Upper lobe of right lung (tissue), 1 donor: ENCODE data around the gene PTPRK. TPM values are rescaled to one million over a fixed set of nuclear protein-coding genes. Genes with fewer than 3 reads are reported as not detected.

Experiments used
- ATAC-seq: fragments of 200-7000 bp; cut with Tn5 transposase; one replicate; pipeline ENCODE4 v1.9.1; 2020; ENCODE audit warnings: mild to moderate bottlenecking, moderate library complexity
- DNase-seq: peaks from one replicate; pipeline ENCODE4 v3.0.0-alpha.2; 2020
- H3K27ac ChIP-seq: fragments of 200-600 bp; one replicate; pipeline ENCODE4 v1.8.0; 2022
- H3K27me3 ChIP-seq: fragments of 200-600 bp; one replicate; pipeline ENCODE4 v1.8.0; 2022; ENCODE audit warnings: mild to moderate bottlenecking
- H3K36me3 ChIP-seq: fragments of 200-600 bp; one replicate; pipeline ENCODE4 v1.8.0; 2022
- H3K4me1 ChIP-seq: fragments of 200-600 bp; one replicate; pipeline ENCODE4 v1.8.0; 2022
- H3K4me3 ChIP-seq: fragments of 200-600 bp; one replicate; pipeline ENCODE4 v1.8.0; 2022; ENCODE audit warnings: mild to moderate bottlenecking
- H3K9me3 ChIP-seq: fragments of 200-600 bp; one replicate; pipeline ENCODE4 v1.8.0; 2022
- CTCF ChIP-seq: fragments of 200-600 bp; IDR thresholded peaks from one replicate; pipeline ENCODE4 v1.8.0; 2022; ENCODE audit warnings: antibody characterized with exemption
- intact Hi-C: fragments of 100-400 bp; cut with DNase I; formaldehyde crosslinking; loops from one replicate; pipeline ENCODE4 v1.11.0; 2022
- total RNA-seq: library from RNA; stranded (reverse); fragmentation: NEBNext Ultra II Directional; extraction: Animal tissue kit (Norgen Biotek cat#: 25700); gene quantifications from one replicate; pipeline ENCODE4 v1.2.1, GENCODE V29; 2021
- donor health status: DM: no; HTN: yes; CAD: no; lungs with severe emphysema.

Gene PTPRK
- total RNA-seq, 1 donor from 2014 or later: 64.6 TPM

DNA sequence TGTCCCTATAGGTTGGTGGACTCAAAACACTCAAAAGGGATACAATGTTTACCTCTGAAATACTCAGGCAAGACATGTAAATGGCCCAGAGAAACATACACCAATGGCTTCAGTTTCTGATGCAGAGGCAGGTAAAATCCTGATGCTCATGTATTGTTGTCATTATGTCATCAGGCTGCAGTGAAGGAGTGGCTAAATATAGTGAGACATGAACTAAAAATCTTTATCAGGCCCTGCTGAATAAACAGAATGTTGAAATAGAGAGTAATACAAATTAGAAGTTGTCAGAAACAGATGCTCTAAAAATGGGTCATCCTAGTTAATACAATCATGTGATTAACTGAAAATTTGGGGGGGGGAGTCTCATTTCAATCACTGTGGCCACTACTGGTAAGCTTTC, 20.4 kb downstream of the PTPRK start:
- H3K9me3 ChIP-seq: no peaks in the 10 kb centered on the region

GRCh38 chr6:128499079-128499731, 21.2 kb downstream of the PTPRK start:
- ATAC-seq: no peak

More for the DNA sequence above, 20.4 kb downstream of the PTPRK start:
- no peak overlapping the region for H3K4me3 ChIP-seq
- H3K27me3 ChIP-seq: no peaks in the 10 kb centered on the region
- H3K27ac ChIP-seq: no peak overlapping the region
- intact Hi-C loops: no loop called here
- H3K36me3 ChIP-seq: no peaks in the 10 kb centered on the region
- TF ChIP-seq CTCF: no peak
- H3K4me1 ChIP-seq: no peaks in the 10 kb centered on the region
- no peak for DNase-seq
- no peak for ATAC-seq

GRCh38 chr6:128498234-128498633, 22.2 kb downstream of the PTPRK start:
- Histone ChIP-seq H3K27me3 (no peaks in the 10 kb centered on the region), H3K4me3 (no peak overlapping the region), H3K9me3 (no peaks in the 10 kb centered on the region), H3K4me1 (peaks cover 4% of the 10 kb centered on the region), H3K36me3 (no peaks in the 10 kb centered on the region), H3K27ac (no peak overlapping the region)
- intact Hi-C loops: no loop called here
- TF ChIP-seq CTCF: no peak
- ATAC-seq (no peak), DNase-seq (no peak)

More at GRCh38 chr6:128499079-128499731, 21.2 kb downstream of the PTPRK start:
- TF ChIP-seq CTCF: no peak
- intact Hi-C loops: no loop called here
- Histone ChIP-seq H3K4me3 (no peak overlapping the region), H3K36me3 (no peaks in the 10 kb centered on the region), H3K4me1 (peaks cover 4% of the 10 kb centered on the region), H3K27me3 (no peaks in the 10 kb centered on the region), H3K27ac (no peak overlapping the region), H3K9me3 (no peaks in the 10 kb centered on the region)
- no peak for DNase-seq

DNA sequence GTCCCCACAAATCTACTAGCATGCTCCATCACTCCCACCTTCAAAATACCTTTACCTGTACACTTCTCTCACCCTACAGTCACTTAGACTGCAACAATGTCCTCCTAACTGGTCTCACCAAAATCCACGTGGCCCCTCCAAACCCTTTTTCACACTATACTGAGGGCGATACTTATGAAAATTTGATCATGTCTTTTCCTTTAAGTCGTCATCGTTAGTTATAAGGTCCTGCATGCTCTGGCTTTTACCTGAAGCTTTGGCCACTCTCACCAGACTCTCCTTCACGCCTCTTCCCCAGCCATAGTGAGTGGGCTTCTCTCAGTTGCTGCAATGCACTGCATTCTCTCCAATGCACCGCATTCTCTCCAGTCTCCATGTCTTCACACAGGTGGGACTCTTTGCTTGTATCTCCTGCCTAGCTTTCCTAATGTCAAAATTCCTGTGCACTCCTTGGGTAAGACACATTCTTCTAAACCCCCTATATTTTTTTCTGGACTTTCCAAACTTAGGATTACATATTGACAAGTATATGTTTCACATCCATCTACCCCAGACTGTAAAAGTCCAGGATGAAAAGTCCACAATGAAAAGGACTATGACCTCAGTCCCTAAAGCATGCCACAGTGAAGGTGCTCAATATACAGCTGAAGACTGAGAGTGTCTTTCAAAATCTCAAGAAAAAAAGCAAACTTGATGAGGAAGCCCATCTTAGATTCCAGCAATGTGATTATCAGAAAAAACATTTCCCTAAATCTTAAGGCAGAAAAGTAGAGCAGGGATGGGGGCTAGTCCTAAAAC, 24.7 kb downstream of the PTPRK start:
- ATAC-seq (no peak), DNase-seq (no peak)
- Histone ChIP-seq H3K9me3 (no peaks in the 10 kb centered on the region), H3K27ac (no peak overlapping the region), H3K36me3 (no peaks in the 10 kb centered on the region), H3K27me3 (no peaks in the 10 kb centered on the region), H3K4me3 (no peak overlapping the region), H3K4me1 (peaks cover 21% of the 10 kb centered on the region)
- intact Hi-C loops: no loop called here
- TF ChIP-seq CTCF: no peak

GRCh38 chr6:128494440-128494839, 26.0 kb downstream of the PTPRK start:
- Histone ChIP-seq H3K9me3 (no peaks in the 10 kb centered on the region), H3K27ac (no peak overlapping the region), H3K36me3 (no peaks in the 10 kb centered on the region), H3K4me3 (no peak overlapping the region), H3K4me1 (peaks cover 27% of the 10 kb centered on the region), H3K27me3 (no peaks in the 10 kb centered on the region)
- intact Hi-C loops: no loop called here
- TF ChIP-seq CTCF: no peak
- no peak for ATAC-seq
- no peak for DNase-seq
